AG09319 (cell line): ENCODE data around the gene NELL2.

Source experiments
- DNase-seq: peaks from one replicate; pipeline ENCODE4 v3.0.0-alpha.2; 2010; ENCODE audit warnings: low read depth; ENCODE audit errors: extremely low read depth
- TF ChIP-seq, protein P1 (sequence below): IDR thresholded peaks from 2 replicates; pipeline ENCODE4 v1.5.1; 2011; ENCODE audit warnings: low read depth, mild to moderate bottlenecking, inconsistent platforms, low read length, moderate library complexity

Gene NELL2

DNA sequence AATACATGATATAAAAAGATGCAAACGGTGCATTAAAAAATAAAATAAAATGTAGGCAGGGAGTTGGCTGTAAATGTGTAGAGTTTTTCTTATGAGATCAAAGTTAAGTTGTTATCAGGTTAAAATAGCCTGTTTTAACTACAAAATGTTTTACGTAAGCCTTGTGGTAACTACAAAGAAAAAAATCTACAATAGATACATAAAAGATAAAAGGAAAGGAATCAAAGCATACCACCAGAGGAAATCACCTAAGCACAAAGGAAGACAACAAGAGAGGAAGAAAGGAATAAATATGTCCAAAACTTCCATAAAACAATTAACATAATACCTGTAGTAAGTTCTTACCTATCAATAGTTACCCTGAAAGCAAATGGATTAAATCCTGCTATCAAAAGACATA lies 12.2 kb downstream of the NELL2 start:
- no peak for DNase-seq
- TF ChIP-seq, protein P1, sequence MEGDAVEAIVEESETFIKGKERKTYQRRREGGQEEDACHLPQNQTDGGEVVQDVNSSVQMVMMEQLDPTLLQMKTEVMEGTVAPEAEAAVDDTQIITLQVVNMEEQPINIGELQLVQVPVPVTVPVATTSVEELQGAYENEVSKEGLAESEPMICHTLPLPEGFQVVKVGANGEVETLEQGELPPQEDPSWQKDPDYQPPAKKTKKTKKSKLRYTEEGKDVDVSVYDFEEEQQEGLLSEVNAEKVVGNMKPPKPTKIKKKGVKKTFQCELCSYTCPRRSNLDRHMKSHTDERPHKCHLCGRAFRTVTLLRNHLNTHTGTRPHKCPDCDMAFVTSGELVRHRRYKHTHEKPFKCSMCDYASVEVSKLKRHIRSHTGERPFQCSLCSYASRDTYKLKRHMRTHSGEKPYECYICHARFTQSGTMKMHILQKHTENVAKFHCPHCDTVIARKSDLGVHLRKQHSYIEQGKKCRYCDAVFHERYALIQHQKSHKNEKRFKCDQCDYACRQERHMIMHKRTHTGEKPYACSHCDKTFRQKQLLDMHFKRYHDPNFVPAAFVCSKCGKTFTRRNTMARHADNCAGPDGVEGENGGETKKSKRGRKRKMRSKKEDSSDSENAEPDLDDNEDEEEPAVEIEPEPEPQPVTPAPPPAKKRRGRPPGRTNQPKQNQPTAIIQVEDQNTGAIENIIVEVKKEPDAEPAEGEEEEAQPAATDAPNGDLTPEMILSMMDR, result no peak

DNA sequence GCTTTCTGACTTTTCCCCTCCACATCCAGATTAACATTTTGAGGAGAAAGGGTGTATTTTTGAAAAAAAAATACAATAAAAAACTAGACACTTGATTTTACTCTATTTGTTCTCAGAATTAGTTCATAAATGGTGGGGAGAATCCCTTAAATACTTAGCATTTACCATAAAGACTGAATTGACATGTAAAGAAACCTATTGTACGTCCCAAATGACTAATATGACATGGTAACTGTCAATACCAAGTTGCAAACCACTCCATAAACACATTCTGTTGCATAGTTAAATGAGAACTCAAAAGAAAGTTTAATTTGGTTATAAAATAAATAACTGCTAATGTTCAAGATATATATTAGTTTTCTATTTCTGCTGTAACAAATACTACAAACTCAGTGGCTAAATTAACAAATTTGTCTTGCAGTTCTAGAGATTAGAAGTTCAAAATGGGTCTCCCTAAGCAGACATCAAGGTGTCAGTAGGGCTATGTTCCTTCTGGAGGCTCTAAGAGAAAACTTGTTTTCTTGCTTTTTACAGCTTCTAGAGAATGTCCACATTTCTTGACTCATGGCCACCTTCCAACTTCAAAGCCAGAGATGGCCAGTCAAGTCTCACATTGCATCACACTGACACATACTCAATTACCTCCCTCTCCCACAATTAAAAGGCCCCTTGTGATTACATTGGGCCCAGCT lies 16.0 kb downstream of the NELL2 start:
- DNase-seq, result no peak
- TF ChIP-seq, protein P1, result no peak

DNA sequence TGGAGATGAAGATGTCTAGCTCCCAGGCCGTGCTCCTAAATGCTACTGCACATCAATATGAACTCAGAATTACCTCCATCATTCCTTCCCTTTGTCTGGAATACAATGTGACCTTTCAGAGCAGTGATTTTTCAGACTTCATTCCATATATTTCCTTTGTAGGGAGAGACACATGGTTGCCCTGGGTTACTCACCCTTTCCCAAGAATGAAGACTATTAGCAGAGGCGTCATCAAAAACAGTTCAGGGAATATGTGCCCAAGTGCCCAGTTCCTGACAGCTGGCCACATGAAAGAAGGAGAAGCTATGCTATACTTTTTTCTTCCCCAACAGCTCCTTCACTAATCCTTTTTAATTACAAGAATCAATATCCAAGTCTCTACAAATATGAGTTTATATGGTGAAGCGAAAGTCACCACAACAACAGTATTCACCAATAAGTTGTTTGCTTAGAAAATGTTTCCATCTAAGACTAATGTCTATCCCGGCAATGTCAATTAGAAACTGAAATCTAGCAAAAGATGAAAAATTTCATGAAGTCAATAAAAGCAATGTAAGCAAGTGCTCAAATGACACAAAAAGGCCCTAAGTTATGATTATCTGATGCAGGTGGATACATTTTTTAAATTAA lies 17.8 kb downstream of the NELL2 start:
- no peak for DNase-seq
- TF ChIP-seq, protein P1, result no peak

DNA sequence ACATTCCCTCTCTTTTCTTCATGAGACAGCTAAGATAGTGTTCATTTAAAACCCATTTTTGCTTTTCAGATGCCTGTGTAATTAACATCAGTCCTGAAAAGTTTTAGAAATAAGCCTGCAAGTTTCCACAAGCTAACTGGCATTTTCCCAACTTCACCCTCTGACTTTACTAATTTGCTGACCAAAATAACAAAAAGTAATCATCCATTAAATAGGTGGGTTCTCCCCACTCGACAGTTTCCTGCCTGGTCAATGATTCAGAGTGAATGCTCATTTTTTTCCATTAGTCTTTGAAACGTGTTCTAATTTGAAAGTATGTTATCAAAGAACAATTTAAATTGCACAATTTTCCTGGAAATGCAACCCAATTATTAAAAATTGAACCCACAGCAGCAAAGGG lies 23.6 kb downstream of the NELL2 start:
- DNase-seq, result no peak
- TF ChIP-seq, protein P1, result no peak

DNA sequence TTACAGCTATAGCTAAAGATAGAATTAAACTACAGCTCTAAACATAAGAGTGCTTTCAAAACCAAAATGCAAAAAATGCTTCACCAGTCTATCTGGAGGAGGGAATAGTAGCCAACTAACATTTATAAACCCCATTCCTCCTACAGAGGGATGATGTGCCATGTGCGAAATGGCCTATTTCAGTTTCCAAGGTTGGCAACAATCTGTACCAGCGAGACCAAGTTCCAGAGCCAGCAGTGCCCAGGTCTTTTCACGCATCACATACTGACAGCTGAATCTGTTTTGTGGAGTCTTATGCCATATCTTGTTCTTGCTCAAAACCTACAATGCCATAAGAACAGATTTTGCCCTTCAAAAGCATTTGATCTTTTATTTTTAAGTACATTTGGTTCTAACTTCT lies 24.5 kb downstream of the NELL2 start:
- DNase-seq, result no peak
- TF ChIP-seq, protein P1, result no peak

DNA sequence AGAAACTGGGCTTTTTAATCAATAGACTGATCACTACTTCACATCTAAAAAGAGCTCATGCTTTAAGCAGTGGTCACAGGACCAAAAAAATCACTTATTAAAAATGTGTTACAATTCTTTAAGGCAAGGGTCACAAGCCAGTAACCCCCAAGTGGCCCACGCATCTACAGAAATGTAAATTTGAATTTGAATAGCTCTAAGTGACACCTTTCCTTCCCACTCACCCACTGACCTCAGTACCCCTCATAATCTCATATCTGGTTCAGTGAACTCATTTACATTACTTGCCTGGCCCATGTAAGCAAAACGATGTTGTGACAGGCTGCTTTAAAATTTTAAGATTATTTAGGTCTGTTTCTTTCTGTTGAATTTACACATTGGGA lies 27.4 kb downstream of the NELL2 start:
- TF ChIP-seq, protein P1, result no peak
- no peak for DNase-seq

DNA sequence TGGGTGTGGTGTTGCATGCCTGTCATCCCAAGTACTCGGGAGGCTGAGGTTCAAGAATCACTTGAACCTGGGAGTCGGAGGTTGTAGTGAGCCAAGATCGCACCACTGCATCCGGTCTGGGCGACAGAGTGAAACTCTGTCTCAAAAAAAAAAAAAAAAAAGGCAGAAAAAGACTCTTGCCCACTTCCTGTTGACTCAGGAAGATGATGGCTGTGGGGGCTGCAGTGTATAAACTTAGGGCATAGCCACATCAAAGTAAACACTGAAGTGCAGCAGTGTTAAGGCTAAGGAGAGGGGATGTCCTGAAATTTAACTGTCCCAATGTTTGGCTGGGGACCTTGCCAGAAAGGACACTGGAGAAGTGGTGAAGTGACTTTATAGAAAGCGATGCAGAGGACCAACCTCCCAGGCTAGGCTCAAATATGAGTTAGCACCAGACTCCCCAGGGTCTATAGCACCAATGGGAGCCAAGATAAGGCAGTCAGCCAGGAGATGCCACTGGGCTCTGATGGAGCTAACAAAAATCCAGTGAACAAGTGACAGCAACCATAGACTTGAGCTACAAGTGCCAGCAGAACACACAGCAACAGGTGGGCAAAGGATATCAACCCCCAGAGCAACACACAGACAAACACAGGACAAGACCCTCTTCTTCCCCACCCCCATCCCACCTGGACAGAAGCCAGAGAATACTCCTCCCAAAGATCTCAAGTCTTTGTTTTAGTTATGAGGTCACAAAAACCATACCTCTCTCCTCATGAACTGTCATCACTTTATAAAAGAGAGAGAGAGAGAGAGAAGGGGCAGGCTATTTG lies 28.0 kb downstream of the NELL2 start:
- no peak for DNase-seq

More for the DNA sequence above, 28.0 kb downstream of the NELL2 start:
- TF ChIP-seq, protein P1, result no peak
